Neural cell (in vitro differentiated cells): ENCODE measurements around the gene FPGS. TPM values are rescaled to one million over a fixed set of nuclear protein-coding genes. Genes with fewer than 3 reads are reported as not detected.
A peak's percentile ranks its signal among the peaks of the same experiment; 100 is the strongest.

Experiments used
- H2AFZ ChIP-seq: fragments of 200-600, 300-800 bp; sonication (generic), shearing (Covaris generic); 2 replicates; pipeline ENCODE4 v1.6.0; 2014; ENCODE audit warnings: low read depth, mild to moderate bottlenecking, antibody characterized with exemption, low read length, moderate library complexity
- H3F3A ChIP-seq: fragments of 200-600 bp; shearing (Covaris generic); 2 replicates; pipeline ENCODE4 v1.6.1; 2016; ENCODE audit warnings: mild to moderate bottlenecking, moderate library complexity, mixed read lengths, antibody characterized with exemption, low read length; ENCODE audit not compliant: insufficient read depth, poor library complexity, severe bottlenecking
- H3K27ac ChIP-seq: fragments of 200-600, 300-800 bp; sonication (generic), shearing (Covaris generic); 2 replicates; pipeline ENCODE4 v1.5.1; 2014; ENCODE audit warnings: mild to moderate bottlenecking, low read length, moderate library complexity
- H3K27me3 ChIP-seq: fragments of 300-800, 200-600 bp; sonication (generic), shearing (Covaris generic); 2 replicates; pipeline ENCODE4 v1.6.0; 2014; ENCODE audit warnings: mild to moderate bottlenecking, low read depth, low read length, moderate library complexity; ENCODE audit not compliant: insufficient read depth
- H3K36me3 ChIP-seq: fragments of 300-800, 200-600 bp; sonication (generic), shearing (Covaris generic); 2 replicates; pipeline ENCODE4 v1.5.1; 2014; ENCODE audit warnings: mild to moderate bottlenecking, antibody characterized with exemption, low read length, moderate library complexity; ENCODE audit not compliant: insufficient read depth
- H3K4me2 ChIP-seq: fragments of 300-800, 200-600 bp; sonication (generic), shearing (Covaris generic); 2 replicates; pipeline ENCODE4 v1.6.0; 2014; ENCODE audit warnings: mild to moderate bottlenecking, low read length
- H3K4me3 ChIP-seq: fragments of 300-800, 200-600 bp; sonication (generic), shearing (Covaris generic); 2 replicates; pipeline ENCODE4 v1.5.1; 2014; ENCODE audit warnings: mild to moderate bottlenecking, low read length, moderate library complexity
- H3K79me2 ChIP-seq: fragments of 200-600 bp; shearing (Covaris generic); replicated peaks from 2 replicates; pipeline ENCODE4 v1.6.0; 2014; ENCODE audit warnings: mild to moderate bottlenecking, low read length, moderate library complexity; ENCODE audit not compliant: insufficient read depth
- H3K9ac ChIP-seq: fragments of 300-800, 200-600 bp; sonication (generic), shearing (Covaris generic); 2 replicates; pipeline ENCODE4 v1.6.1; 2016; ENCODE audit warnings: mild to moderate bottlenecking, low read length, mixed read lengths
- H3K9me2 ChIP-seq: fragments of 200-600 bp; shearing (Covaris generic); 2 replicates; pipeline ENCODE4 v1.6.1; 2016; ENCODE audit warnings: mild to moderate bottlenecking, low read length, mixed read lengths; ENCODE audit not compliant: insufficient read depth
- H3K9me3 ChIP-seq: fragments of 200-600, 300-800 bp; sonication (generic), shearing (Covaris generic); 2 replicates; pipeline ENCODE4 v1.6.1; 2016; ENCODE audit warnings: mild to moderate bottlenecking, mixed run types, low read length, moderate library complexity, mixed read lengths
- H4K20me1 ChIP-seq: fragments of 200-600 bp; shearing (Covaris generic); 2 replicates; pipeline ENCODE4 v1.6.1; 2016; ENCODE audit warnings: mild to moderate bottlenecking, mixed run types; ENCODE audit not compliant: insufficient read depth
- EP300 ChIP-seq: fragments of 450-650 bp; conservative IDR thresholded peaks from 2 replicates; pipeline ENCODE4 v1.6.1; 2014; ENCODE audit warnings: antibody characterized with exemption, mild to moderate bottlenecking, moderate library complexity; ENCODE audit not compliant: poor library complexity, severe bottlenecking
- EZH2 ChIP-seq: fragments of 200-600, 300-800 bp; shearing (Covaris generic), sonication (generic); IDR thresholded peaks from 2 replicates; pipeline ENCODE4 v1.6.1; 2014; ENCODE audit warnings: antibody characterized with exemption, low read length, borderline replicate concordance, mild to moderate bottlenecking; ENCODE audit not compliant: insufficient read depth, poor library complexity, severe bottlenecking
- MXI1 ChIP-seq: fragments of 450-650 bp; conservative IDR thresholded peaks from 2 replicates; pipeline ENCODE4 v1.6.1; 2014; ENCODE audit warnings: antibody characterized with exemption, mild to moderate bottlenecking; ENCODE audit not compliant: poor library complexity, severe bottlenecking
- POLR2AphosphoS5 ChIP-seq: IDR thresholded peaks from 2 replicates; pipeline ENCODE4 v1.6.1; 2012
- RAD21 ChIP-seq: fragments of 450-650 bp; conservative IDR thresholded peaks from 2 replicates; pipeline ENCODE4 v1.6.1; 2014; ENCODE audit warnings: antibody characterized with exemption, mild to moderate bottlenecking, moderate library complexity
- SMC3 ChIP-seq: fragments of 450-650 bp; conservative IDR thresholded peaks from 2 replicates; pipeline ENCODE4 v1.6.1; 2014; ENCODE audit warnings: antibody characterized with exemption, mild to moderate bottlenecking, moderate library complexity; ENCODE audit not compliant: poor library complexity
- TAF1 ChIP-seq: IDR thresholded peaks from 2 replicates; pipeline ENCODE4 v1.6.1; 2012; ENCODE audit warnings: low read depth
- polyA plus RNA-seq: library from polyadenylated mRNA; depleted of rRNA; stranded (reverse); fragments of >200 nt; gene quantifications from 2 replicates; pipeline ENCODE4 v1.2.3, GENCODE V29; 2014
- TF ChIP-seq, protein P1 (sequence below): fragments of 450-650 bp; IDR thresholded peaks from 2 replicates; pipeline ENCODE4 v1.5.1; 2014; ENCODE audit warnings: antibody characterized with exemption, mild to moderate bottlenecking, moderate library complexity; ENCODE audit not compliant: poor library complexity, severe bottlenecking
- TF ChIP-seq, protein P2 (sequence below): IDR thresholded peaks from 2 replicates; pipeline ENCODE4 v1.6.1; 2012; ENCODE audit warnings: borderline replicate concordance

The FPGS gene
- polyA plus RNA-seq, 1 donor from 2014 or later, result 38.4 TPM

DNA sequence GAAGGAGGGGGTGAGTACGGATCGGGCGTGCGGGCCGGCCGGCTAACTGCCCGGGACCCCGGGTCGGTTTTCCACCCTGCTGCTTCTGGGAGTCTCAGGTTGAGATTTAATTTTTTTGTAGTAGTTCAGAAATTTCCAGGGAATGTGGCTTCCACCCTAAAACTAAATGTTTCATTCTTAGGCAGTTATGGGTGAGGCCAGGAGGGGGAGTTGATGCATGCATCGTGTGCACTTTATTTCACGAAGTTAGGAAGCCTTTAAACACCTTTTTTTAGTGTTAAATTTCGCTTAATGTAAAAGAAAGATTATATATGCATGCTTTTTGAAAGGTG lies 15.9 kb upstream of the FPGS start:
- Histone ChIP-seq H3K9ac (peak overlapping the region; percentile 89), H2AFZ (no peak overlapping the region), H3K79me2 (peaks cover 11% of the 10 kb centered on the region)

DNA sequence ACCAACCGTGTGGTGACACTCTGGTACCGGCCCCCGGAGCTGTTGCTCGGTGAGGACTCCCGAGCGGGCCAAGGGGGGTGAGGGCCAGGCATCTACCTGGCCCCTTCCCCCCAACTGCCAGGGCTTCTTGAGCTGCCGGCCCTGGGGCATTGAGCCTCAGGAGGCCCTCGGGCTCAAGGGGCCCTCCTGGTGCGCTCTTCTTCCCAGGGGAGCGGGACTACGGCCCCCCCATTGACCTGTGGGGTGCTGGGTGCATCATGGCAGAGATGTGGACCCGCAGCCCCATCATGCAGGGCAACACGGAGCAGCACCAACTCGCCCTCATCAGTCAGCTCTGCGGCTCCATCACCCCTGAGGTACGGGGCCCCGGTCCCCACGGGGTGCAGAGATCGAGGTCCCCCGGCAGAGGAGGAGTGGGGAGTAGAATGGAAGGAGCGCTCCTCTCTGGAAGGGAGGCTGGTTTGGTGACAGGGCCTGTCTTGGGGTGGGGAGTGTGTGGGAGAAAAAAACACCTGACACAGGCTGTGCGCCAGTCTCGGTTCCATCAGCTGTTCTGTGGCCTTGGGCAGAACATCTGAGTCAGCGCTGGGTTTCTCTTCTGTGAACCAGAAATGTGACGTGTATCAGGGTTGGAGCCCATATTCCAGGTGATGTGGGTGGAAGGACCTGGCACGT lies 14.2 kb upstream of the FPGS start:
- peaks cover 3% of the 10 kb centered on the region for H4K20me1 ChIP-seq
- H2AFZ ChIP-seq, result no peak overlapping the region
- H3K27ac ChIP-seq, result no peak overlapping the region
- peaks cover 11% of the 10 kb centered on the region for H3K79me2 ChIP-seq
- no peaks in the 10 kb centered on the region for H3F3A ChIP-seq
- H3K4me2 ChIP-seq, result no peak overlapping the region
- TF ChIP-seq, protein P1, sequence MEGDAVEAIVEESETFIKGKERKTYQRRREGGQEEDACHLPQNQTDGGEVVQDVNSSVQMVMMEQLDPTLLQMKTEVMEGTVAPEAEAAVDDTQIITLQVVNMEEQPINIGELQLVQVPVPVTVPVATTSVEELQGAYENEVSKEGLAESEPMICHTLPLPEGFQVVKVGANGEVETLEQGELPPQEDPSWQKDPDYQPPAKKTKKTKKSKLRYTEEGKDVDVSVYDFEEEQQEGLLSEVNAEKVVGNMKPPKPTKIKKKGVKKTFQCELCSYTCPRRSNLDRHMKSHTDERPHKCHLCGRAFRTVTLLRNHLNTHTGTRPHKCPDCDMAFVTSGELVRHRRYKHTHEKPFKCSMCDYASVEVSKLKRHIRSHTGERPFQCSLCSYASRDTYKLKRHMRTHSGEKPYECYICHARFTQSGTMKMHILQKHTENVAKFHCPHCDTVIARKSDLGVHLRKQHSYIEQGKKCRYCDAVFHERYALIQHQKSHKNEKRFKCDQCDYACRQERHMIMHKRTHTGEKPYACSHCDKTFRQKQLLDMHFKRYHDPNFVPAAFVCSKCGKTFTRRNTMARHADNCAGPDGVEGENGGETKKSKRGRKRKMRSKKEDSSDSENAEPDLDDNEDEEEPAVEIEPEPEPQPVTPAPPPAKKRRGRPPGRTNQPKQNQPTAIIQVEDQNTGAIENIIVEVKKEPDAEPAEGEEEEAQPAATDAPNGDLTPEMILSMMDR, result no peak
- no peak for TF ChIP-seq EP300
- TF ChIP-seq TAF1, result no peak
- no peak for TF ChIP-seq RAD21
- H3K4me3 ChIP-seq, result no peak overlapping the region
- no peaks in the 10 kb centered on the region for H3K9me2 ChIP-seq
- H3K36me3 ChIP-seq, result peaks cover 7% of the 10 kb centered on the region
- H3K9ac ChIP-seq, result no peak overlapping the region
- H3K27me3 ChIP-seq, result no peaks in the 10 kb centered on the region
- H3K9me3 ChIP-seq, result no peaks in the 10 kb centered on the region

More for the DNA sequence above, 15.9 kb upstream of the FPGS start:
- Histone ChIP-seq H3K9me3 (no peaks in the 10 kb centered on the region), H3K27me3 (no peaks in the 10 kb centered on the region), H3F3A (no peaks in the 10 kb centered on the region), H3K27ac (peak overlapping the region; percentile 85), H3K4me3 (peak overlapping the region; percentile 96), H3K36me3 (peaks cover 7% of the 10 kb centered on the region), H4K20me1 (peaks cover 3% of the 10 kb centered on the region), H3K9me2 (no peaks in the 10 kb centered on the region), H3K4me2 (peak overlapping the region; percentile 54)
- TF ChIP-seq SMC3 (peak; percentile 67), EP300 (no peak), MXI1 (no peak), RAD21 (peak; percentile 38), EZH2 (no peak), TAF1 (no peak), POLR2AphosphoS5 (no peak)
- TF ChIP-seq, protein P2, sequence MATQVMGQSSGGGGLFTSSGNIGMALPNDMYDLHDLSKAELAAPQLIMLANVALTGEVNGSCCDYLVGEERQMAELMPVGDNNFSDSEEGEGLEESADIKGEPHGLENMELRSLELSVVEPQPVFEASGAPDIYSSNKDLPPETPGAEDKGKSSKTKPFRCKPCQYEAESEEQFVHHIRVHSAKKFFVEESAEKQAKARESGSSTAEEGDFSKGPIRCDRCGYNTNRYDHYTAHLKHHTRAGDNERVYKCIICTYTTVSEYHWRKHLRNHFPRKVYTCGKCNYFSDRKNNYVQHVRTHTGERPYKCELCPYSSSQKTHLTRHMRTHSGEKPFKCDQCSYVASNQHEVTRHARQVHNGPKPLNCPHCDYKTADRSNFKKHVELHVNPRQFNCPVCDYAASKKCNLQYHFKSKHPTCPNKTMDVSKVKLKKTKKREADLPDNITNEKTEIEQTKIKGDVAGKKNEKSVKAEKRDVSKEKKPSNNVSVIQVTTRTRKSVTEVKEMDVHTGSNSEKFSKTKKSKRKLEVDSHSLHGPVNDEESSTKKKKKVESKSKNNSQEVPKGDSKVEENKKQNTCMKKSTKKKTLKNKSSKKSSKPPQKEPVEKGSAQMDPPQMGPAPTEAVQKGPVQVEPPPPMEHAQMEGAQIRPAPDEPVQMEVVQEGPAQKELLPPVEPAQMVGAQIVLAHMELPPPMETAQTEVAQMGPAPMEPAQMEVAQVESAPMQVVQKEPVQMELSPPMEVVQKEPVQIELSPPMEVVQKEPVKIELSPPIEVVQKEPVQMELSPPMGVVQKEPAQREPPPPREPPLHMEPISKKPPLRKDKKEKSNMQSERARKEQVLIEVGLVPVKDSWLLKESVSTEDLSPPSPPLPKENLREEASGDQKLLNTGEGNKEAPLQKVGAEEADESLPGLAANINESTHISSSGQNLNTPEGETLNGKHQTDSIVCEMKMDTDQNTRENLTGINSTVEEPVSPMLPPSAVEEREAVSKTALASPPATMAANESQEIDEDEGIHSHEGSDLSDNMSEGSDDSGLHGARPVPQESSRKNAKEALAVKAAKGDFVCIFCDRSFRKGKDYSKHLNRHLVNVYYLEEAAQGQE, result no peak
- TF ChIP-seq, protein P1, result peak; percentile 63
